GM19463 (cell line): Measurements from ENCODE around the gene SLC25A33.

Experiments
- ATAC-seq: cut with Tn5 transposase; IDR thresholded peaks from one replicate; pipeline ENCODE4 v1.9.1; 2021; ENCODE audit warnings: mild to moderate bottlenecking, moderate library complexity; ENCODE audit not compliant: unreplicated experiment

SLC25A33 gene

DNA sequence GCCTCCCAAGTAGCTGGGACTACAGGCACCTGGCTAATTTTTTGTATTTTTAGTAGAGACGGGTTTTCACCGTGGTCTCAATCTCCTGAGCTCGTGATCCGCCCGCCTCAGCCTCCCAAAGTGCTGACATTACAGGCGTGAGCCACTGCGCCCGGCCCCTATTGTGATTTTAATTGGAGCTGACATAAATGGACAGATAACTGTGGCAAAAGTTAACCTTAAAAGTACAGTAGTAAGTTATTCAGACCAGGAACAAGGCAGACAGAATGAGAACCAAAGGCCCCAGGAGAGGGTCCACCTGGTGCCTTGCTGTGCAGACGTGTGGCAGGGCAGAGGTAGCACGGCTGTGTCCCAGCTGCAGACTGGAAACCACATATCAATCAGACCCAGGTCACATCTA, 60.5 kb downstream of the SLC25A33 start:
- ATAC-seq, result no peak

- no peak for ATAC-seq
These were observed 61.9 kb downstream of the SLC25A33 start for GRCh38 chr1:9600861-9601834.

DNA sequence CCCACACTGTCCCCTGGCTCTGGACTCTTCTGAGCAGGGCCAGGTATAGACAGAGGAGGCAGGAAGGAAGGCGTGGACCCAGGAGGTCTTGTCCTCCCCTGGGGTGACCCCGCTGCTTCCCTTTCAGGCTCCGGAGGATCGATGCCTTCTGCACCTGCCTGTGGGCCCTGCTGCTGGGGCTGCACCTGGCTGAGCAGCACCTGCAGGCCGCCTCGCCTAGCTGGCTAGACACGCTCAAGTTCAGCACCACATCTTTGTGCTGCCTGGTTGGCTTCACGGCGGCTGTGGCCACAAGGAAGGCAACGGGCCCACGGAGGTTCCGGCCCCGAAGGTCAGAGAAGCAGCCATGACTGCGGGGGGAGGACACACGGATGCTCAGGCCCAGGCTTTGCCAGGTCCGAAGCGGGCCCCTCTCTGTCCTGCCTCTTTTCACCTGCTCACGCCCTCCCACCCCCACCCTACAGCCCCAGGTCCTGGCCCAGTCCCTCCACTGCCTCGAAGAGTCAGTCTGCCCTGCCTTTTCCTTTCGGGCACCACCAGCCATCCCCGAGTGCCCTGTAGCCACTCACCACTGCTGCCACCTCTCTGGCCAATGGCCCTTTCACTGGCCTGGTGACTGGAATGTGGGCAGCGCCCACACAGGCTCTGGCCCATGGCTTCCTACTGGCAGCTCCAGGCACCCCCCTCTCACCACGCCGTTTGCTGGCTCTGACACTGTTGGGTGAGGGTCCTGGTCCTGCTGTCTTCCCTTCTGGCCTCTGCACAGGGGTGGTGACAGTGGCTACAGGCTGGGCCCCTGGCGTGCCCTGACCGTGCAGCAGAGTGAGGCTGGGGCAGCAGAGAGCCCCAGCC, 62.9 kb downstream of the SLC25A33 start:
- no peak for ATAC-seq

- ATAC-seq, result no peak
These were observed 63.5 kb downstream of the SLC25A33 start for GRCh38 chr1:9602794-9603167.

GRCh38 chr1:9603307-9603706, 64.0 kb downstream of the SLC25A33 start:
- no peak for ATAC-seq

DNA sequence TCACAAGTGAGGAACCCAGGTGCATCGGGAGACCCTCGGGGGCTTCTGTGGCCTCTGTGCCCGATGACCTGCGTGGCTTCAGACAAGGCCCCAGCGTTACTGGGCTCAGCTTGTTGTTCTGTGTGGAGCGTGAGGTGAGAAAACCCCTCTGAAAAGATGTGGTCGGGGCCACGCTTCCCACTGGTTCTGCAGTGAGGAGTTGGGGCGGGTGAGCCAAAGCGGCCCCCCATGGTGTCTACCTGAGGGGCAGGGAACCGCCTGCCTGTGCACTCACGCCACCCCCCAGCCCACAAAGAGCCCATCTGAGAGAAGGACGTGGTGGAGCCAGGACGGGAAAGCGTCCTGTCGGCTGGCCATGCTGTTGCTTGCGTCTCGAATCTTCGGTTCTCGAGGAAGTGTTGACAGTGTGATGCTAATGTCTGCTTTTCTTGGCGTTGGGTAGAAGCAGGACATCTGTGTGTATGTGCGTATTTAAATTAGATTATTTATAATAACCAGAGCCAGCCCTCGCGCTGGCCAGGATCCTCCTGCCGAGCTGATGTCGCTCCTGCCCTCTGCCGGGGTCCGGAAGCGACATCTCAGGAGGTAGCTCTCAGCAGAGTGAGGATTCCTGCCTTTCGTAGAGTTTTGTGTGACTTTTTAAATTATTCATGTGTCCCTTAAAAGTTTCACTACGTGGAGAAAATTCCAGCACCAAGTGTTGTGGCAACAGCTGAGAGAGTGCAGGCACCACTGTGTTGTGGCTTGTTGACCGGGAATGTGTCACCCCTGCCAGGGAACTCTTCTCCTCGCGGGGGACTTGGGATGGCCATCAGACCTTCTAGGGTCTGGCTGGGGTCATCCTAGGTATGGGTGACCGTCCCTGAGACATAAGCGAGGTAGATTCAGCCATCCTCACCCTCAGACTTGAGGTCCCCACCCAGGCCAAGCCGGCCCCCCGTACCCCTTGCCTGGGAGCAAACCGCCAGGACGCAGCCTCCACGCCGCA, 64.8 kb downstream of the SLC25A33 start:
- ATAC-seq, result no peak

DNA sequence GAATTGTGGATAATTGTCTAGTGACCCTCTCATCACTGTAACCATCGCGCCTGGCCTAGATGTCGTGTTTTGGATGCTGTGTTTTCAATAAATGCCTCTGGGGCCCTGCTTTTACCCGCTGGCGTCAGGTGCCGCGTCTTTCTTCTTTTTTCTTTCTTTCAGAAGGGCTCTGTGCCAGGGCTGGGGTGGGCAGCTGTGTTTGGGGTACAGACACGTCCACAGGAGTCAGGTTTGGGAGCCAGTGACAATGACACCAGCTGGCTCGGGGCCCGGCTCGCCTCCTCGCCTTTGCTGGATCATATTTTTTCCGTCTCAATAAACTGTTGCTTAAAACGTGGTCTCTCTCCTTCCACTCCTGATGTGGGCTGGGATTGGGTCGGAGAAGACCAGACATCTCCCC, 65.6 kb downstream of the SLC25A33 start:
- ATAC-seq, result no peak

GRCh38 chr1:9605946-9606455, 66.7 kb downstream of the SLC25A33 start:
- ATAC-seq, result no peak

- no peak for ATAC-seq
These were observed 67.2 kb downstream of the SLC25A33 start for GRCh38 chr1:9606458-9606857.

- no peak for ATAC-seq
These were observed 67.7 kb downstream of the SLC25A33 start for GRCh38 chr1:9606948-9607347.

DNA sequence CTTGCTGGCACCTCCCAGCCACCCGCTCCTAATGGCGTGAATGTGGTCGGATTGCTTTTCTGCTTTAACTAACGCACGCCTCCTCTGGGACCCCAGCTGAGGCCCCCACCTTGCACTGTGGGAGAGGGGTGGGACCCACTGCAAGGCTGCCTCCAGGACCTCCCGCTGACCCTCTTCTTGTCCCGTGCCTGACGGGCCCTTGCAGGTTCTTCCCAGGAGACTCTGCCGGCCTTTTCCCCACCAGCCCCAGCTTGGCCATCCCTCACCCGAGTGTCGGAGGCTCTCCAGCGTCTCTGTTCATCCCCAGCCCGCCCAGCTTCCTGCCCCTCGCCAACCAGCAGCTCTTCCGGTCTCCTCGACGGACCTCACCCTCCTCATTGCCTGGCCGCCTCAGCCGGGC, 68.1 kb downstream of the SLC25A33 start:
- ATAC-seq, result no peak

DNA sequence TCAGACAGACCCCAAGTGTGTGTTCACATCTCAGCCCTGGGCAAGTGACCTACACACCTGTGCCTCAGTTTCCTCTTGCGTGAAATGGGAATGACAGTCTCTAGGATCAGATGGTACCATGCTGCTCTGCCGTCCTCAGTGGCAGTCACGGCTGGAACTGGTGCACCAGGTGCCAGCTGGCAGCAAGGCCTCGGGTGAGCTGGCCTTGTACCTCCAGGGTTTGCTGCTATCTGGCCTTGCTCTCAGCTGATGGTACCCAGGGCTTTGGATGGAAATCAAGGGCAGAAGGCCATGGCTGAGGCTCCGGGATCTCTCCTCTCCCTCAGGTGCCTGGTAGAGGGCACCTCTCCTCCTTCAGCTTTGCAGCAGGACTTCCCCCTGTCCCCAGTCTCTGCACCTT, 70.7 kb downstream of the SLC25A33 start:
- no peak for ATAC-seq

GRCh38 chr1:9610548-9610947, 71.3 kb downstream of the SLC25A33 start:
- ATAC-seq, result no peak

DNA sequence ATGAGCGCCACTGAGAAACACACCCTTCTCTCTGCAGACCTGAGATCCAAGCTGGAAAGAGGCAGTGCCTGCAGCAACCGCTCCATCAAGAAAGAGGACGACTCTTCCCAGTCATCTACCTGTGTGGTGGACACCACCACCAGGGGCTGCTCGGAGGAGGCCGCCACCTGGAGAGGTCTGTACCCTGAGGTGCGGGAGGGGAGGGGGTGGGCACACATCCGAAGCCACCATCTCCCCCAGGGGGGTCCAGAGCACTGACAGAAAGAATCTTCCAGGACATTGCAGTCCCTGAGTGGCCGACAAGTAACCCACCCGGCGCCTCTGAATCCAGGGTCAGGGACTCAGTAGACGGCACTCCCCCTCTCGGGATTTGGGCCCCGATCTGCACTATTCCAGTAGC, 72.5 kb downstream of the SLC25A33 start:
- no peak for ATAC-seq

DNA sequence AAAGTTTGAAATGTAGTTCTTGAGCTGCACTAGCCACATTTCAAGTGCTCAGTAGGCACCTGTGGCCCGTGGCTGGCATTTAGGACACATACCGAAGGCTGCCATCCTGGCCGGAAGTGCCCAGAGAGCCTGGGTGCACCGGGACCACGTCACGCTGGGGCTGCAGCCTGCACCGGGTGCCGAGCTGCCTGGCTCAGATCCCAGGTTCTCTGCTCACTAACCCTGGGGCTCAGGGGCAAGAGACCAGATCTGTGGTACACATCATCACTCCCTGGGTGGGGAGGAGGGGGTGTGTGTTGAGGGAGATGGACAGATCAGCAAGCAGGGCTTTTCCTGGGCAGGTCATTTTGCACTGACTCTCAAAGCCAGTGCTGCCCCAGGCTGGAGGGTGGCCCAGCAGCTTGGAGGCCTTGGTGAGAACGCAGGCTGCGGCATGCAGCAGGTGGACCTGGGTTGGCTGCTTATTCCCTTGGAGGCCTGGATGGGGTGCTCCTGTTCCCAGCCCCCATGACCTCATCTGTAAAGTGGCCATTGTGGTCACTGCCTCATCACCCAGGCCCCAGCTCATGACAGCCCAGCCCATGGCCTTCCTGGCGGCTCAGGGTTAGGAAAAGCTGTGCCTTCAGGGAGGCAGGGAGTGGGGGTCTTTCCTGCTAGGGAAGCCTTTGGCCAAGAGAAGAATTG, 73.0 kb downstream of the SLC25A33 start:
- no peak for ATAC-seq

- no peak for ATAC-seq
These were observed 73.8 kb downstream of the SLC25A33 start for GRCh38 chr1:9612871-9613624.

DNA sequence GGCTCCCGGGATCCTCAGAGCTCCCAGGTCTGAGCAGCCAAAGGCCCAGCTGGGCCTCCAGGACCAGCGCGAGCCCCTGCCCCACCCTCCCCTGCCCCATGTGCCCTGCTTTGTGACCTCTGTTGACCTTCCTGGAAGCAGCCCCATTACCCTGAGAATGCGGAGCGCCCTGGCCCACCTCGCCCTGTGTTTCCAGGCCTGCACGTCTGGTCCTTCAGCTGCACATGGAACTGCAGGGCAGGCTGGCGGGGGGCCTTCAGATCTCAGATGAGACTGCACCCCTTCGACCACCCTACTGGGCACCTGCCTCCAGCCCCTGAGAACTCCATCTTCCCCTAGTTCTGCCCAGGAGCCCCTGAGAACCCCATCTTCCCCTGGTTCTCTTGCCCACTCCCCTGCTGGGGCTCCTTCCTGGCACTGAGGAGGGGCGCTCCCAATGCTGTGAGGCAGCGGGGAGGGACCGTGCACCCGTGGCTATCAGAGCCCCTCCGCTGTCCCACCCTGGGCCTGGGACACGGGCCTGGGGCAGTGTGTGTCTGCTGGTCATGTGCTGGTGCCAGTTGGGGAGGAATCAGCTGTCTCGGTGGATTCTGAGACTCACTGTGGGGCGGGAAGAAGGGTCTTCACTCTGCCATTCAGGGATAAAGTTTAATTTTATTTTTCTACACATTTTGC, 74.5 kb downstream of the SLC25A33 start:
- no peak for ATAC-seq

DNA sequence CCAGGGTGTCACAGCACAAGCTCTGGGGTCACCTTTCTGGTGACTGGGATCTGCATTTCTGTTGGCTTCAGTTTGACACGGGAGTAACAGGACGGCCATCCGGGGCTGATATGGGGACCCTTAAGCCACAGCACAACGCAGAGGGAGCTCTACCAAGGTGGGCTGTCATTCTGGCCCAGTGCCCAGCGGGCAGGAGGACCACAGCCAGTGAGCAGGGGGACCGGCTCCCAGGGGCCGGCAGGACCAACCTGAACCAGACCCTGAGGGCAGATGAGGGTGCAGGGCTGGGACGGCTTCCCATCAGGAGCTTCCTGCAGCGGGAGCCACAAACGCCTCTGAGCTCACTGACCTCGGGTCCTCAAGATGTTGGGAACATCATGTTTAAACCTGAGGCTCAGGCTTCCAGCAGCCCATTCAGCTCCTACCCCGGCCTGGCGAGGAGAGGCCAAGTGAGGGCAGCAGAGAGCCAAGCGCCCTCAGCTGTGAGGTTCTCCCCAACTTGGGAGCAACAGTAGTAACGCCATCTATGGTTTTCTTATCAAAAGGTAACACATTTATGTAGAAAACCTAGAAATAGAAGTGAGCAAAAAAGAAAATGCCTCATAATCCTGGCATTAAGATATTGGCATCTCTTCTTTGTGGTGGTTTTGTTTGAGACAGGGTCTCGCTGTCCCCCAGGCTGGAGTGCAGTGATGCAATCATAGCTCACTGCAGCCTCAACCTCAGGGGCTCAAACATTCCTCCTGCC, 76.2 kb downstream of the SLC25A33 start:
- no peak for ATAC-seq
